HG03175 (cell line): Measurements from ENCODE around the gene SRSF4.

Experiments used
- ATAC-seq: cut with Tn5 transposase; IDR thresholded peaks from one replicate; pipeline ENCODE4 v1.9.1; 2021; ENCODE audit warnings: mild to moderate bottlenecking, moderate library complexity; ENCODE audit not compliant: unreplicated experiment

The SRSF4 gene

DNA sequence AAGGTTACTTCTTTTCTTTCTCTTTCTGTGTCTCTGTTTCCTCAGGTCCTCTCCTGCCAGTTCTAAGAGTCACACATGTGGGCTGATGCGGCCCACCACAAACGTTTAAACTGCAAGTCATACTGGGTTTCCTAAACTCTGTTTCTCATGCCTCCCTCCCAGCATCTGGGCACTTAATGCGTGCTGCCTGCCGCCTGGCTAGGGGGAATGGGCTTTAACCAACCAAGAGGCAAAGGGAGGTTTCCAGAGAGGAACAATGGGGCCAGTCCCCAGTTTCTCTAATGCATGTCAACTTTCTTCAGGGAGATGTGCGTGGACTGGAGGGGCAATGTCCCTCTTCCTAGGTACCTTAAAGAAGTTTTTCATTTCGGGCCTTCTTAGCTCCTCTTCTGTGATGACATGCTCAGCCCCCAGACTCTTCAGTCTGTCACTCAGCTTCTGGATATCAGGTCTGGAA lies 19.9 kb upstream of the SRSF4 start:
- no peak for ATAC-seq

DNA sequence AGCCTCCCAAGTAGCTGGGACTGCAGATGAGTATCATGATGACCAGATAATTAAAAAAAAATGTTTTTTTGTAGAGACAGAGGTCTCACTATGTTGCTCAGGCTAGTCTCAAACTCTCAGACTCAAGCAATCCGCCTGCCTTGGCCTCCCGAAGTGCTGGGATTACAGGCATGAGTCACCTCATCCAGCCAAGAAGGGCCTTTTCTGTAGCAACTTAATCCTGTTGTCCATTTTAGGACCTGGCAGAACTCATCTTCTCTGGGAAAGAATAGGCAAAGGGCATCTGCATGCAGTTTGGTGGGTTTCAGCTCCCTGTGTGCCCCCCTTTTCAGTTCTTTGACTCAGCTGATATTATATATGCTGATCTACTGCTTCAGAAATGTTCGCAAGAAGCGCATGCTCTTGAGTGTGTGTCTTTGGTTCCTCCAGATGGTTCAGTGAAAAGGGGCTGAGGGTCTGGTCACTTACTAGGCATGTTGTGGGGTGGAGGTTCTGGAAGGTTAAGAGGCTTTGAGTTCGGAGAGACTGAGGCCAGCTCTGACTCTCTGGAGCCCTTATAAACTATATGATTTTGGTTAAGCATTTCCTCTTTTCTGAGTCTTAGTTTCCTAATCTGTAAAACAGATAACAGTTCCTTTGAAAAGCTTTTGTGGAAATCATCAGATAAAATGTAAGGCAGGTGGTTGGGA lies 19.4 kb upstream of the SRSF4 start:
- ATAC-seq = no peak

DNA sequence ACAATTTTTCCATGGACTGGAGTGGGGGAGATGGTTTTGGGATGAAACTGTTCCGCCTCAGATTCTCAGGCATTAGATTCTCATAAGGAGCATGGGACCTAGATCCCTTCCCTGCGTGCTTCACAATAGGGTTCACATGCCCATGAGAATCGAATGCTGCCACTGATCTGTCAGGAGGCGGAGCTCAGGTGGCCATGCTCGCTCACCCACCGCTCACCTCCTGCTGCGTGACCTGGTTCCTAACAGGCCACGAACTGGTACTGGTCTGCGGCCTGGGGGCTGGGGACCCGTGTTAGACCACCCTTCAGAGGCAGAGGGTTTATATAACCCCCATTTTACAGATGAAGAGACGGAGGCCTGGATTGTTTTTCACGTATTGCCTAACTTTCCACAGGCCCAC lies 16.3 kb upstream of the SRSF4 start:
- ATAC-seq = no peak

DNA sequence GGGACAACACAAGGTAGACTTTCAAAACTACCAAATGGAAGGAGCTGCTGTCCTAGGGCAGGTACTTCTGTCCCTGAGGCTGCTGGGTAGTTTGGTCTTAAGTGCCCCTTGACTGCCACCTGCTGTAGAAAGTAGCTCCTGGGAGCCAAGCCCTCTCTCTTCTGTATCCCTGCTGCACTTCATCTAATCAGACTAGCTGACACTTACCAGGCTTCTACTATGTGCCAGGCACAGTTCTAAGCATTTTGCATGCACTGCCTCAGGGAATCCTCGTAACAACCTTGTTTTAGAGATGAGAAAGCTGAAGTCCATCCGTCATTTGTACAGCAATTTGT lies 15.9 kb upstream of the SRSF4 start:
- no peak for ATAC-seq

DNA sequence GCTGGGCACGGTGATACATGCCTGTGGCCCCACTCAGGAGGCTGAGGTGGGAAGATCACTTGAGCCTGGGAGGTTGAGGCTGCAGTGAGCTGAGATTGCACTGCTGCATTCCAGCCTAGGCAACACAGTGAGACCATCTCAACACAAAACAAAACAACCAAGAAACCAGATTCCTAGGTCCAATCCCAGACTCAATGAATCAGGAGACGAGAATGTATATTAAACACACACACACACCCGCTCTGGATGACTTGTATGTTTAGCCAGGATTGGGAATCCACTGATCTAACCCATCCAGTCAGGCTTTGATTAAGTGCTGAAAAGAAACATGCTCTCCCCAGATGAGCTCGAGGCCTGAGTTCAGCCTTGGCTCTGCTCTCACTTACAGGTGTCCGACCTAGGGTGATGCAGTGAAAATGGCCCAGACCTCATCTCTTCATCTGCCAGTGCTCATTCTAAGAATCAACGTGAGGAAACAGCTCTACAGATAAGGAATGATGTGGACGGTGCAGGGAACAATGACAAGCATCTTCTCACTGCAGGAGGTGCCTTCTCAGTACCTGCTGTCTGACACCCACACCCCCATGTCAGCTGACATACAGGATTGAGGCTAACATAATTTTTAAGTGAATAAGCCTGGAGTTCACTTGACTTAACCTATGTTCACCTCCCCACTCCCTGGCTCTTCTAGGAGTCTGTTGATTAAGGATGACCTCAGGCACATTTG lies 15.3 kb upstream of the SRSF4 start:
- no peak for ATAC-seq

DNA sequence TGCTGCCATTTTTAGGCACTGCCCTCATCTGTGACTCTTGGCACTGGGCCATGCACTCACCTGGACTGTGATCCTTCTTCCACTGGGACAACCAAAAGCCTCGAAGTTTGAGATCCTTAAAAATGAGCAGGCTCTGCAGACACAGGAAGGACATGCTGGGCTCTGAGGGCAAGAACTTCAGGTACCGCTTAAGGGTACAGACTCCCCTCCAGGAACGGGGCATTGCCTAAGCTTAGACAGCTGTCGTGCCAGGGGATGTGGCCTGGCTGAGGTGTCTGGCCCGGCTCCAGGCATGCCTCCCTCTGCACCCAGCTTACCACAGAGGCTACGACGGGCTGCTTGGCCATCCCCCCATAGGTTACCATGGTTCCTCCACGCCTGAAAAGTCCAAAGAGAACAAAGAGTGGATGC lies 14.2 kb upstream of the SRSF4 start:
- ATAC-seq = no peak

DNA sequence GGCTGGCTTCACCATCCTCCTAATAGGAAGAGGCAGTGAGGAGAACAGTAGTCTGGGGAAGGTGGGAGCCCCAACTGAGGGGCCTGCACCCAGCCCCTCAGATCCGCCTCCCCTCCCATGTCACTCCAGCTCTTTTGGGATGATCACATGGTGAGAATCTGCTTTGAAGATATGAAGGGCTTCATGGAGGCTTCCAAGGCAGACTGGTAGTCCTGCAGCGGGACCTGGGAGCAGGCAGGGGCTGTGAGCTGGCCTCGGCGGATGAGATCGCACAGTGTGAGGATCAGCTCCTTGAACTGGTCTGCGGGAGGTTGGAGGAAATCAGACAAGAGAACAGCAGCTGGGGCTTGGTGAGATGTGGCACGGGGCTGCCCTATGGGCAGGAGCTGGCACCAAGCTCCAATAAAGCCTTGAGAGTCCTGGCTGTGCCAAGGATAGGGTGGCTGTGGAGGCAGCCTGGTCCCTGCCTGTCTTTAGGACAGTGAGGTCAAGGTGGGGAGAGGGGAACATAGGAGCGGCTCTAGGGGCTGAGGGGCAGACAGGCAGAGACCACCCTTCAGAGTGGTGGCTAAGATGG lies 12.3 kb upstream of the SRSF4 start:
- ATAC-seq = no peak

DNA sequence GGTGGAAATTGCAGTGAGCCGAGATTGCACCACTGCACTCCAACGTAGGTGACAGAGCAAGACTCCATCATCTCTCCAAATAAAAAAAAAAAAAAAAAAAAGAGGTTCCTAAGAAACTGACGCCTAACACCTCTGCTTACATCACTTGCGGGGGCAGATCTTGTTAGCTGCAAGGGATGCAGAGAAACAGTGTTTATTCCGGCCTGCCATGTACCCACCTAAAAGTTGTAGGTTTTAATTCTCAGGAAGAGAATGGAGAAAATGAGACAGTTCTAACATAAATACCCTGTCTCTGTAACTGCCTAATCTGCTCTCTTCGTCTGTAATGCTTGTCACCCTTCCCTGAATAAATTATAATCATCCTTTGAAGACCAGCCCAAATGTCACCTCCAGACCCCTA lies 9.0 kb upstream of the SRSF4 start:
- no peak for ATAC-seq

DNA sequence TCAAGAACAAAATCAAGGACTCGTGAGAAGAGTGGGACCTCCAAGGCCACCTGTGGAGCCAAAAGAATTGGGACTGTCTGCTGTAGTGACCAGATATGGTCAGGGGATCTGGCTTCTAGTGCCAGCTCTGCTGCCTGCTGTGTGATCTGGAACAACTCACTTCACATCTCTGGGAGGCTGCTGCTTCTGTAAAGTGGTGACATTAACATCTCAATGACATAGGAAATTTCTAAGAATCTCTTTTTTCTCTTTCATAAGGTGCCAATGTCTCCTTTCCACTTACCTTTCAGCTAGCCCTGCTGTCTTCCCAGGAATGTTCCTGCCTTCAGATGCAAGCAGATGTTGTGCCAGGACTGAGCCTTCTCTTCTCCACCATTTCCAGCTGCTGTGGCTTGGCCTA lies 5.0 kb upstream of the SRSF4 start:
- ATAC-seq = no peak

DNA sequence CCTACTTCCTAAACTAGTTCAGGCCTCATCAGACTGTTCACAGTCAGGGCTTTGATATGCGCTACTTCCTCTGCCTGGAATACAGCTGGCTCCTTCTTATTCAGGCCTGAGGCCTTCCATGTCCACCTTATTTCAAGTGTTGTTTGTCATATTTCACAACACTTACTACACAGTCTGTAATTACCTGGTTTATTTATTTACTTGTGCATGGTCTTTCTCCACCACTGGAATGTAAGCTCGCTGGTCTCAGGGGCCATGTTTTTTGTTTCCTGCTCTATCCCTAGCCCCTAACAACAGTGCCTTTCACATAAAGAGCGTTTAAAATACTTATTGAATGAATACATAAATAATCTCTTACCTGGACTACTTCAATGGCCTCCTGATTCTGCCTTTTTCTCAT lies 4.6 kb upstream of the SRSF4 start:
- ATAC-seq = no peak

DNA sequence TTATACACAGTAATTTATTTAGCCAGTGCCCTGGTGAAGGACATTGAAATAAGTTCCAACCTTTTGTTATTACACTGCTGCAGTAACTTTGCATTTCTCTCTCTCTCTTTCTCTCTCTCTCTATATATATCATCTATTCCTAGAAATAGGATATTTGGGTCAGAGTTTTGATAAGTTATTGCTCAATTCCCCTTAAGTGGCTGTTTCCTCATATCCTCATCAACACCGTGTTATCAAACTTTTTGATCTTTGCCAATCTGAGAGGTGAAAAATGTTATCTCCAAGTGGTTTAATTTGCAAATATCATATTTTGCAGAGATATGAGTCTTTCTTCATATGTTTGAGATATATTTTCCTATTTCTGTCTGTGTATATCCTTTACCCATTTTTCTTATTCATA lies 1.6 kb upstream of the SRSF4 start:
- no peak for ATAC-seq

DNA sequence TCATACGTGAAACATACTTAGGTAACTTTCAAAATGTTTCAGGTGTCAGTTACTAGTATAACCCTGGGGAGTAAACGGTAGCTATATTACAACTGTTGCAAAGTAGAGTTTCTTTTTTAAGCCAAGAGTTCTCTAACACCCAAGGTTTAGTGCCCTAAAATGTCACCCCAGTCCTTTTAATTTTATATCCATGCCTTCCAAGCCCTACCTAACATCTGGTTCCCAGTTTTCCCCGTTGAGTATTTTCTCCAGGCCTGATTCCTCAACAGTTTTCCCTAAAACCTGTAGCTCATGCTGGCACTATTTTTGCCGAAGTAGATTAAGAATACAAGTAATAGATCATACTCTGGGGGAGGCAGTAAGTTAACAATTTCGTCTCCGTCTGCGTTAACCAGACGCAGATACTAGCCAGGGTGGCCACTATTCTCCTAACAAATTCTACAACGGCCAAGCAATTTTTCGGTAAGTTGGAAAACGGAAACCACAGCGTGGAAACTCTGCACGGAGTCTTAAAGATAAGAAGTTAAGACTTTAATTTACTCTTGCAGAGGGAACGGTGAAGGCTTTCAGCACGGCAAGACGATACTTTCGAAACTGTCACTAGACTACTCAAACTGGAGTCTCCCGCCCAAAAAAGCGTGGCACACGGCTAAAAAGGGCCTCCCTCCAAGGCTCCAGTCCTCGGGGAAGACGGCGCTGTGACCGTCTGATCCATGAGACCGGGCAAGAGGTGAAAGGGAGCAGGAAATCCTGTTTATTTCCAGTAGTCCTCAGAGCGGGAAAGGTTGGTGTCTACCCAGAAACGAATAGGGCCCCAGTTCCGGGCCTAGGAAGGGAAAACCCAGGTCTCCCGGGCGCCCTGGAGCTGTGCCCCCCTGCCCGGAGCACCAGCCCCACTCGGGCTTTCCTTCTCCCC lies 945 bp downstream of the SRSF4 start:
- ATAC-seq = peak; percentile 1

DNA sequence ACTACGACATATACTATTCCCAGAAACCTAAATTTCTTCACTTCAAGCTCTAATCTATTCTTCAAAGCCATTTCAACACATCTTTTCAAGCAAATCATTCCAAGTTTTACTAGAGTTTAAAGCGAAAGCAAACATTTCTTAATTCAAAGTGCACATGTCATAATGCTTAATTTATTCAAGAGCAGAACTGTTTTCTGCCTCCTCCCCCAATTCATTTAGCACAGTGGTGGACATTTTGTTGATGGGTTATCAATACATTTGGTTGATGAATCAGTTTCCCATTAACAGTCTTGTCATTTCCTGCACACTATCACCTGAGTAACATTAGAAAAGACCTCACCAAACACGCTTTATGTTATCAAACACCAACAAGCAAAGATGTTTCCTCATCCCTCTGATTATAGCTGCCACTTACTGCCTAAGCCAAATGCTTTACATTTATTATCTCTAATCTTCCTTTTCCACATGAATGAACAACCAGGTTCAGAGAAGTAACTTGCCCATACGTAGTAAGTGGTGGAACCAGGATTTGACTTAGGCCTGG lies 2.0 kb downstream of the SRSF4 start:
- ATAC-seq = no peak

DNA sequence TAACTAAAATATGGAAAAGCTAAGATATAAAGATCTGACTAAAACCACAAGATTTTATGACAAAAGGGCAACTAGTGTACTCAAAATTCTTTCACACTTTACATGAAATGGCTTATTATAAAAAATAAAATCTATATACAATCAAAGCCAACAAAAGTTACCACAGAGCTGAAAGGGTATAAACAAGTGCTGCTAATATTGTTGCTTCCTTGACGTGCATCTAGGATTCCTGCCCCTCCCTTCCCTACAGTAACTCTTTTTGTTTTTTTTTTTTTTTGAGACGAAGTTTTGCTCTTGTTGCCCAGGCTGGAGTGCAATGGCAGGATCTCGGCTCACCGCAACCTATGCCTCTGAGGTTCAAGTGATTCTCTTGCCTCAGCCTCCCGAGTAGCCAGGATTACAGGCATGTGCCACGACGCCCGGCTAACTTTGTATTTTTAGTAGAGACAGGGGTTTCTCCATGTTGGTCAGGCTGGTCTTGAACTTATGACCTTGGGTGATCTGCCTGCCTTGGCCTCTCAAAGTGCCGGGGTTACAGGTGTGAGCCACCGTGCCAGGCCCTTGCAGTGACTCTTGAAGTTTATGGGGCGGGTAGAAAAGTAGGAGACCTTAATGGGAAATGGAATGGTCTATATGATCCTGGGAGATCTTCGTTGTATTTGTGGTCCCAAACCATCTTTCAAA lies 4.5 kb downstream of the SRSF4 start:
- no peak for ATAC-seq

DNA sequence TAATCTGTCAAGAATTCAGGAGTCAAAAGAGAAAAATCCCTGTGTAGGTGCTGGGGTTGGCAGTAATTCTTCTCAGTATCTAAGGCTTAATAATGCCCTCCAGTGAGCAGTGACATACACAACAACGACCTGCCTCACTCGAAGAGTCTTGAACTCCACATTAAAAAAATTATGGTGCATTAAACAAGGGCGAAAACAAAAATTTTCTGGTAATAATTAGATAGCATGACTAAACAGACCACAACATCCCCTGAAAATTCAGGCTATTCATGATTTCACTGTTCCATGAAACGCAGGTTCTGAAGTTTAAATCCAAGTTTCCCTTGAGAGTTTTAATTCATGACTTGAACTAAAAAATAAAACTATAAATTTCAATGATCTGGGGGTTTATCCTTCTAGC lies 5.1 kb downstream of the SRSF4 start:
- no peak for ATAC-seq

DNA sequence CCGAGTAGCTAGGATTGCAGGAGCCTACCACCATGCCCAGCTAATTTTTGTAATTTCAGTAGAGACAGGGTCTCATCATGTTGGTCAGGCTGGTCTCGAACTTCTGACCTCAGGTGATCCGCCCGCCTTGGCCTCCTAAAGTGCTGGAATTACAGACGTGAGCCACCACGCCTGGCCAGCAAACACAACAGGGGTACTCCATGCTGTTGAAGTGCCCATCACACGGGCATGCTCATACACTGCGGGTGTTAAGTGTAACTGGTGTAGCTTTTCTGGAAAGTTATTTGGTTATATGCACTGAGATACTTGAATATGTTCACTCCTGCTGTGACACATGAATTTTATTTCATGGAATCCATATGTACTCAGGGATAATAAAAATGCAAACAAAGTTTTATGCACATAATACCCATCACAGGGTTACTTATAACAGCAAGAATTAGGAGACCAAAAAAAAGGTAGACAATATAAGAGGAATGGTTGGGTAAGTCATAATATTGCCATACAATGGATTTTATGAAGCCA lies 9.2 kb downstream of the SRSF4 start:
- ATAC-seq = no peak

DNA sequence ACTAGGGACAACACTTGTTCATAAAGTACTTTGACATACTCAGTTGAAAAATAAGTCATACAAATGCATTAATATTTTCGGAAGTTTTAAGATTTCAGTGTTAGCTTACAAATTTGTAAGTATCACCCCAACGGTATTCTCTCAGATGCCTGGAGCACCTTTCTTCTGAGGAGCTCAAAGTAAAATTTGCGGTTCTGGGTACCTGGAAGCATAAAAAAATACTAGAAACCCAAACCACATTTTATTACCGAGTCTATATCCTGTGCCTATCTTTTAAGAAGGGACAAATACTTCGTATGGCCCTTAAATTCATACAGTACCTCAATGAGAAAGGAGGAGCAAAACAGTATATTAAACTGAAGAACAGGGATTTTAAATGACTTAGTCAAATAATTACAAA lies 10.2 kb downstream of the SRSF4 start:
- ATAC-seq = no peak

DNA sequence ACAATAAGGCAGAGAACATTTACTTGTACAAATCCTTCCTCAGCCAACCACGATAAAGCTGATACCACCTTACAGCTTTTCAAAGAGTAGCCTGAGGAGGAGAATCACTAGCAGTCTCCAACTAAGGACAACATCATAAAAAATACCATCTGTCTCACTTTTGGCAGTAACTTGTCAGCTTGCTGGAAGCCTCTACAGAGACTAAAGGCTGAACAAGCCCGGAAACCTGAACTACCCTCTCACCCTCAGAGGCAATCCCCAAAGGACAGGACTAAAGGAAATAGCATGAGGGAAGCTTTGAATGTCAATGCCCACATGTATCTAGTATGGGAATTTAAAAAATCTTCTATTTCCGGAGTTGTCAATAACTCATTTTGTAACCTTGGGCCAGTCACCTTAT lies 10.6 kb downstream of the SRSF4 start:
- no peak for ATAC-seq

DNA sequence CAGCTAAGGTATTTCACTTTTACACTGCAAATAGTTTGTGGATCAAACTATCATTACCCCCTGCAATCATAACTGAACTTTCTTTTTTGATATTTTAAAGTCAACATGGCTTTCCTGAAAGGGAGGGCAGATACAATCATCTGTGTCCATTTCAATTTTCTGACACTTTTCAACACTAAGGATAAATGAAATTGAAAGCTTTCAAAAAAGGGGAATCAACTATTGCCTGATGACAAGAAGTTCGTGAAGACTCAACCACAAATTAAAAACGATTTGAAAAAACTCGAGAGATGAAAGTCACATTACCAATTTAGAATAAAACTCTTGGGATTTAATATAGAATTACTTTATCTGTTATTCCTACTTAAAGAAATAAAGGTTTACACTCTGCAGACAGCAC lies 11.7 kb downstream of the SRSF4 start:
- no peak for ATAC-seq

DNA sequence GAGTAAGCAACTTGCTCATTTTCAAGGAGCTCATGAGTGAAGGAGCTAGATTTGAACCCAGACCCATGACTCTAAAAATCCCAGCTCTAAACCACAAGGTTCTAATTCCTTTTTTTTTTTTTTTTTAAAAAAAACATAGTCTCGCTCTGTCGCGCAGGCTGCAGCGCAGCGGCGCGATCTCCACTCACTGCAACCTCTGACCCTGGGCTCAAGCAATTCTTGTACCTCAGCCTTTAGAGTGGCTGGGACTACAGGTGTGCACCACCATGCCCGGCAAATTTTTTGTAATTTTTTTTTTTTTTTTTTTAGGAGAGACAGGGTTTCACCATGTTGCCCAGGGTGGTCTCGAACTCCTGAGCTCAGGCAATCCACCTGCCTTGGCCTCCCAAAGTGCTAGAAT lies 13.8 kb downstream of the SRSF4 start:
- ATAC-seq = no peak
